Fibroblast of lung (primary cell): Measurements from ENCODE around the gene TMEM89.

Experiments
- CTCF ChIP-seq, 2 donors: IDR thresholded peaks in 1 of 2; conservative IDR thresholded peaks in 1 of 2; 1 replicate in 1 of 2; 2 replicates in 1 of 2; pipeline ENCODE4 v1.5.1; 2011 to 2012; ENCODE audit warnings: low read length in 2 of 2, control low read depth in 1 of 2, inconsistent platforms in 1 of 2, low read depth in 1 of 2, mild to moderate bottlenecking in 1 of 2
- EZH2 ChIP-seq: IDR thresholded peaks from 2 replicates; pipeline ENCODE4 v1.5.1; 2012; ENCODE audit warnings: low read length, control low read depth, mild to moderate bottlenecking; ENCODE audit errors: missing control alignments

DNA sequence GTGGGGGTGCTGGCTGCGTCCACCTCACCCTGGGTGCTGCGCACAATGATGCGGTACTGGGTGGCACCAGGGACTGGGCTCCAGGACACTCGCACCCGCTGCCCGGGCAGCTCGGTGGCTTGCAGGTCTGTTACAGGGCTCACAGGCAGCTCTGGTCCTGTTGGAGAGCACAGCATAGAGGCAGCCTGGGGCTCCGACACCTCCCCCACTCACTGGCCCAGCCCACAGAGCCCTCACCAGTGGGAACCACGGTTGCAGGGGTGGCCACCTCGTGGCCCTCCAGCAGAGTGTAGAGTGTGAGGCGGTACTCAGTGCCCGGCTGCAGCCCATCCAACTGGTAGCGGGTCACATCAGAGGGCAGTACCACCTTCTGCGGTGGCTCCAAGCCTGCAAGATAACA lies 30.1 kb downstream of the TMEM89 start:
- no peak for TF ChIP-seq CTCF (conservative IDR thresholded peaks at IDR 0.05 in 1 of 2, IDR thresholded peaks at IDR 0.05 in 1 of 2; ENCODE audit: low read depth in 1 of 2, low read length in 2 of 2)
- no peak for TF ChIP-seq EZH2
